Prostate gland (tissue), 2 donors: ENCODE measurements around the gene DAB1.

ENCODE experiments used
- POLR2A ChIP-seq: fragments of 450-650 bp; IDR thresholded peaks from one replicate; pipeline ENCODE4 v1.6.1; 2016; ENCODE audit warnings: antibody characterized with exemption, mild to moderate bottlenecking
- POLR2AphosphoS5 ChIP-seq: sonication (generic); formaldehyde crosslinking; IDR thresholded peaks from one replicate; pipeline ENCODE4 v1.6.1; 2017; ENCODE audit warnings: antibody characterized with exemption
- TF ChIP-seq, protein P1 (sequence below), 4 experiments: fragments of 200-600 bp in 2 of 4; fragments of 450-650 bp in 2 of 4; sonication (generic) in 2 of 4; IDR thresholded peaks; 1 replicate in 3 of 4; 2 replicates in 1 of 4; pipeline ENCODE4 v1.5.1; 2016 to 2019; ENCODE audit warnings: antibody characterized with exemption in 4 of 4, mild to moderate bottlenecking in 2 of 4, moderate library complexity in 2 of 4

DNA sequence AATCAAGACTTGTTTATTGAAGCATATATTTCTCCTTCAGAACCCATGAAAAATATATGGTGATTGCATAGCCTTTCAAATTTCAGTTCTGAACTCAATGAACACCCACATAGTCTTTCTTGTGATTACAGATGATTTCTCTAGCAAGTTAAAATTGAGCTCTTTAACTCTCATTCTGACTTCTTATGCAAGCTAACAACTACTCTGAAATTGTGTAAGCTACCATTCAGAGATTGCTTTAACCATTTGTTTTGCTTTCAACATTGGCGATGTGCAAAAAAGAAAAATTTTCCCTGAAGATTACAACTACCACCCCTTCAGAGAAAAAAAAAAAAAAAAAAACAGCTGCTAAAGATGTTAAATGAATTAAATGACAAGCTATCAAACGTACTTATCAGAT, 193.9 kb downstream of the DAB1 start:
- TF ChIP-seq POLR2A, result no peak
- TF ChIP-seq, protein P1, sequence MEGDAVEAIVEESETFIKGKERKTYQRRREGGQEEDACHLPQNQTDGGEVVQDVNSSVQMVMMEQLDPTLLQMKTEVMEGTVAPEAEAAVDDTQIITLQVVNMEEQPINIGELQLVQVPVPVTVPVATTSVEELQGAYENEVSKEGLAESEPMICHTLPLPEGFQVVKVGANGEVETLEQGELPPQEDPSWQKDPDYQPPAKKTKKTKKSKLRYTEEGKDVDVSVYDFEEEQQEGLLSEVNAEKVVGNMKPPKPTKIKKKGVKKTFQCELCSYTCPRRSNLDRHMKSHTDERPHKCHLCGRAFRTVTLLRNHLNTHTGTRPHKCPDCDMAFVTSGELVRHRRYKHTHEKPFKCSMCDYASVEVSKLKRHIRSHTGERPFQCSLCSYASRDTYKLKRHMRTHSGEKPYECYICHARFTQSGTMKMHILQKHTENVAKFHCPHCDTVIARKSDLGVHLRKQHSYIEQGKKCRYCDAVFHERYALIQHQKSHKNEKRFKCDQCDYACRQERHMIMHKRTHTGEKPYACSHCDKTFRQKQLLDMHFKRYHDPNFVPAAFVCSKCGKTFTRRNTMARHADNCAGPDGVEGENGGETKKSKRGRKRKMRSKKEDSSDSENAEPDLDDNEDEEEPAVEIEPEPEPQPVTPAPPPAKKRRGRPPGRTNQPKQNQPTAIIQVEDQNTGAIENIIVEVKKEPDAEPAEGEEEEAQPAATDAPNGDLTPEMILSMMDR (IDR thresholded peaks at IDR 0.05), result no peak
- TF ChIP-seq POLR2AphosphoS5, result no peak
